Activated T-cell treated with anti-CD3 and anti-CD28 coated beads, Interleukin-2, amount 50 U/mL, for 1 hour (primary cell): ENCODE measurements around the gene C20orf204.
"Not testable (repeated sequence)": the region's sequence is repeated elsewhere in the genome, so short reads cannot be mapped to it uniquely, and the experiment has no call there.

ENCODE experiments used
- DNase-seq: peaks from one replicate; pipeline ENCODE4 v3.0.0-alpha.2; 2020

C20orf204 gene

GRCh38 chr20:64035933-64036345 lies at the start of gene C20orf204:
TSS of gene C20orf204 (plus strand) at chr20:64036182. CDS start at chr20:64036324, 142 bp downstream.
- DNase-seq, result no peak

GRCh38 chr20:64000906-64001305 lies 35.1 kb upstream of the C20orf204 start:
- no peak for DNase-seq

- DNase-seq, result no peak
Measured at GRCh38 chr20:64001607-64002011, 34.4 kb upstream of the C20orf204 start.

- DNase-seq, result no peak
Measured at GRCh38 chr20:64003960-64004725, 31.8 kb upstream of the C20orf204 start.

GRCh38 chr20:64005394-64005793 lies 30.6 kb upstream of the C20orf204 start:
- no peak for DNase-seq

GRCh38 chr20:64006490-64006889 lies 29.5 kb upstream of the C20orf204 start:
- DNase-seq, result no peak

GRCh38 chr20:64006902-64007301 lies 29.1 kb upstream of the C20orf204 start:
- DNase-seq, result no peak

- DNase-seq, result no peak
Measured at GRCh38 chr20:64009811-64010387, 26.1 kb upstream of the C20orf204 start.

- DNase-seq, result no peak
Measured at GRCh38 chr20:64010711-64011237, 25.2 kb upstream of the C20orf204 start.

- DNase-seq, result no peak
Measured at GRCh38 chr20:64011366-64011779, 24.6 kb upstream of the C20orf204 start.

GRCh38 chr20:64012385-64013154 lies 23.4 kb upstream of the C20orf204 start:
- not testable (repeated sequence) for DNase-seq

- no peak for DNase-seq
Measured at GRCh38 chr20:64015635-64016034, 20.3 kb upstream of the C20orf204 start.

GRCh38 chr20:64021124-64021975 lies 14.6 kb upstream of the C20orf204 start:
- DNase-seq, result no peak

GRCh38 chr20:64022671-64023360 lies 13.2 kb upstream of the C20orf204 start:
- DNase-seq, result no peak

- DNase-seq, result no peak
Measured at GRCh38 chr20:64023361-64024140, 12.4 kb upstream of the C20orf204 start.

GRCh38 chr20:64024141-64024990 lies 11.6 kb upstream of the C20orf204 start:
- DNase-seq, result no peak

- DNase-seq, result no peak
Measured at GRCh38 chr20:64025101-64025825, 10.7 kb upstream of the C20orf204 start.

- no peak for DNase-seq
Measured at GRCh38 chr20:64025826-64026412, 10.1 kb upstream of the C20orf204 start.
